OCI-LY3 (cell line): Measurements from ENCODE around the gene SVBP.

ENCODE experiments used
- CTCF ChIP-seq: fragments of 200-600, 300-600 bp; sonication (generic); IDR thresholded peaks from 2 replicates; pipeline ENCODE4 v1.5.1; 2014; ENCODE audit warnings: antibody characterized with exemption, low read length, low read depth
- EZH2phosphoT487 ChIP-seq: fragments of 200-600 bp; shearing (Covaris generic); IDR thresholded peaks from 2 replicates; pipeline ENCODE4 v1.6.1; 2018; ENCODE audit warnings: antibody characterized with exemption, mixed run types, low read depth

GRCh38 chr1:42848823-42849537 is 31.8 kb upstream of the SVBP start:
- no peak for TF ChIP-seq EZH2phosphoT487
- TF ChIP-seq CTCF, result no peak
